Measurements from ENCODE around the gene PPAN.

GRCh38 chr19:10136936-10137335 is 30.8 kb downstream of the PPAN start:
- no peak for TF ChIP-seq CTCF (IDR thresholded peaks at IDR 0.05; ENCODE audit: poor library complexity)
- no peak for TF ChIP-seq EZH2 (IDR thresholded peaks at IDR 0.05; ENCODE audit: borderline replicate concordance)
- no peak for TF ChIP-seq EZH2phosphoT487 (IDR thresholded peaks at IDR 0.05; ENCODE audit: low read depth, severe bottlenecking, unreplicated experiment)
